ENCODE data around the gene HIBADH. TPM values are rescaled to one million over a fixed set of nuclear protein-coding genes. Genes with fewer than 3 reads are reported as not detected.
"Not testable (repeated sequence)": the region's sequence is repeated elsewhere in the genome, so short reads cannot be mapped to it uniquely, and the experiment has no call there.

The HIBADH gene
- total RNA-seq, 4 donors from 2014 or later: 38.9 to 58.8 (median 52.2) TPM

DNA sequence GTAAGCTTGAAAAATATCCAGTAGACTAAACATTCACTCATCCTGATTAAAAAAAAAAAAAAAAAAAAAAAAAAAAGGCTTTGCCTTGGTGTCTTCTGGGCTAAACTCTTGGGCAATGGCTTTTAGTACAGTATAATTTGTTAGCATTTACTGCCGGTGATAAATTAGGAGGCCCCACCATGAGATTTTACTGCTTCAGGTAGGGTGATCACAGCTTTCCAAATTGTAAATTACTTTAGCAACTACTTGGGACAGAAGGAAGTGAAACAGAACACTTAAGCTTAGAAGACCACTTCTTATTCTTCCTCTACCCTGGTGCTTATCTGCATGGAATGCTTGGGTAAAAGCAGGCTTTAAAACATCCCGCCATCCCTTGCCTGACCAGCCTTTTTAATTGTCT lies 152.1 kb downstream of the HIBADH start:
- DNase-seq: no peak
- Histone ChIP-seq H3K27me3 (no peaks in the 10 kb centered on the region), H3K27ac (no peak overlapping the region), H3K36me3 (no peaks in the 10 kb centered on the region), H3K9me3 (no peaks in the 10 kb centered on the region), H3K4me1 (no peaks in the 10 kb centered on the region), H3K4me3 (no peak overlapping the region)
- no peak for TF ChIP-seq POLR2A (IDR thresholded peaks at IDR 0.05)
- TF ChIP-seq, protein P1, sequence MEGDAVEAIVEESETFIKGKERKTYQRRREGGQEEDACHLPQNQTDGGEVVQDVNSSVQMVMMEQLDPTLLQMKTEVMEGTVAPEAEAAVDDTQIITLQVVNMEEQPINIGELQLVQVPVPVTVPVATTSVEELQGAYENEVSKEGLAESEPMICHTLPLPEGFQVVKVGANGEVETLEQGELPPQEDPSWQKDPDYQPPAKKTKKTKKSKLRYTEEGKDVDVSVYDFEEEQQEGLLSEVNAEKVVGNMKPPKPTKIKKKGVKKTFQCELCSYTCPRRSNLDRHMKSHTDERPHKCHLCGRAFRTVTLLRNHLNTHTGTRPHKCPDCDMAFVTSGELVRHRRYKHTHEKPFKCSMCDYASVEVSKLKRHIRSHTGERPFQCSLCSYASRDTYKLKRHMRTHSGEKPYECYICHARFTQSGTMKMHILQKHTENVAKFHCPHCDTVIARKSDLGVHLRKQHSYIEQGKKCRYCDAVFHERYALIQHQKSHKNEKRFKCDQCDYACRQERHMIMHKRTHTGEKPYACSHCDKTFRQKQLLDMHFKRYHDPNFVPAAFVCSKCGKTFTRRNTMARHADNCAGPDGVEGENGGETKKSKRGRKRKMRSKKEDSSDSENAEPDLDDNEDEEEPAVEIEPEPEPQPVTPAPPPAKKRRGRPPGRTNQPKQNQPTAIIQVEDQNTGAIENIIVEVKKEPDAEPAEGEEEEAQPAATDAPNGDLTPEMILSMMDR (IDR thresholded peaks at IDR 0.05): no peak
- intact Hi-C loops (cut with DNase I; ENCODE audit: low total_unique reads): no loop called here

DNA sequence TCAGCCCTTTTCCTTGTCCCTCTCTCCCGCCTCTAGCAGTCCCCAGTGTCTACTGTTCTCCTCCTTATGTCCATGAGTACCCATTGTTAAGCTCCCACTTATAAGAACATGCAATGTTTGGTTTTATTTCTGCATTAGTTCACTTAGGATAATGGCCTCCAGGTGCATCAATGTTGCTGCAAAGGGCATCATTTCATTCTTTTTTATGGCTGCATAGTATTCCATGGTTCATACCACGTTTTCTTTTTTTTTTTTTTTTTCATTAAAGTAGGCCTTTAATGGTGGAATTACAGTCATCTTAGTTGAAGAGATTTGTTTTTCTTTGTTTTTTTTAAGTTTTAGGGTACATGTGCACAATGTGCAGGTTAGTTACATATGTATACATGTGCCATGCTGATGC lies 160.8 kb downstream of the HIBADH start:
- H3K27ac ChIP-seq; DNase-seq; H3K9me3 ChIP-seq; H3K36me3 ChIP-seq; H3K4me3 ChIP-seq; H3K4me1 ChIP-seq; H3K27me3 ChIP-seq; intact Hi-C loops (cut with DNase I; ENCODE audit: low total_unique reads): not testable (repeated sequence)

DNA sequence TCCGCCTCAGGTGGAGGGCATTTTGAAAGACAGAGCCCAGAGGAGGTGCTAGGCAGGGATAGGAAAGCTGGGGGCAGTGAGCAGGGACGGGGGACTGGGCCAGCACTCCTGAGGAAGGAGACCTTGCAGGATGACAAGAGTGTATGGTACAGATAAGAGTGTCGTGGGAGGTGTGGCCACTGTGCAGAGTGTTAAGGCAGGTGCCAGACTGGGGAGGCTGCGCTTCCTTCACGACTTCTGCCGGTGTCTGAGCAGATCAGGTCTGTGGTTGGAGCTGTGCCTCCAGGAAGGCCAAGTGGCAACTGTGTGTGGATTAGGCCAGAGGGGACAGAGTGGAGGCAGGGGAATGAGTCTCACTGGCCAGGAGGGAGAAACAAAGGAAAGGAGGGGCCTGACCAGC lies 161.7 kb downstream of the HIBADH start:
- Histone ChIP-seq H3K4me1 (no peaks in the 10 kb centered on the region), H3K4me3 (no peak overlapping the region), H3K27ac (no peak overlapping the region), H3K9me3 (no peaks in the 10 kb centered on the region), H3K27me3 (no peaks in the 10 kb centered on the region), H3K36me3 (no peaks in the 10 kb centered on the region)
- DNase-seq: no peak
- intact Hi-C loops (cut with DNase I; ENCODE audit: low total_unique reads): no loop called here
- TF ChIP-seq POLR2A (IDR thresholded peaks at IDR 0.05): no peak
- TF ChIP-seq, protein P1 (IDR thresholded peaks at IDR 0.05): no peak

DNA sequence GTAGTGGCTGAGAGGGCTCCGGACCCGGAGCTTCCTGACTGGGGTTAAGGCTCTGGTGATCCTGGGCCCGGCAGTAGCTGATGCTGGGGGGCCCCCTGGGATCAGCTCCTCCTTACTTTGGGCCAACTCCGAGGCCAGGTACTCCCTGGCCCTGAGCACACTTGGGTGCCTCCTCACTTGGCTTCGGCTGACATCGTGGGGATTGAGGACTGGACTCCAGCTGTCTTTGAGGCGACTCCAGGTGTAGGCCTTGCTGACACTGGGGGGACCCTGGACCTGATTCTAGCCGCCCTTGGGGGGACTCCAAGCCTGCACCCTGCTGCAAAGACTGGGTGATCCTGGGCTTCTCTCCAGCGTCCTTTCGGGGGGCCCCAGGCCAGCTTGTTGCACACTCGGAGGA lies 170.5 kb downstream of the HIBADH start:
- Histone ChIP-seq H3K4me1 (no peaks in the 10 kb centered on the region), H3K4me3 (no peak overlapping the region), H3K9me3 (peaks cover 0 to 6% of the 10 kb centered on the region in 2 donors), H3K27ac (no peak overlapping the region), H3K36me3 (no peaks in the 10 kb centered on the region), H3K27me3 (no peaks in the 10 kb centered on the region)
- intact Hi-C loops (cut with DNase I; ENCODE audit: low total_unique reads): no loop called here
- TF ChIP-seq, protein P1 (IDR thresholded peaks at IDR 0.05): no peak
- no peak for TF ChIP-seq POLR2A (IDR thresholded peaks at IDR 0.05)
- no peak for DNase-seq

DNA sequence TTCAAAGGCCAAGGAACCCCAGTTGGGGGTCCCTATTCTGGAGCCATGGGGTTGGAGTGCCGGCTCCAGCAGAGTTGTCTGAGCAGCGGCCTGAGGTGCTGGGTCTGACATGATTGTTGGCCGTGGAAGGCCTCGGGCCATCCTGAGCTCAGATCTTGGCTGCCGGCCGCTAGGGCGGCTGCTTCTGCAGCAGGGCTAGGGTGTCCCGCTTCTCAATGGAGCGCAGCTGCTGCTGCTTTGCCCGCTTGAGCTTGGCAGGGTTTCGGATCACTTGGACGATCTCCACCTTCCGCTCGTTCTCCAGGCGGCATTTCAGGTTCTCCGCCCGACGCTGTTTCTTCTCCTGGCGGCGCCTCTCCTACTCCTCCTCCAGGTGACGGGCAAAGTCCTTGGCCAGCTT lies 171.1 kb downstream of the HIBADH start:
- Histone ChIP-seq H3K27me3 (no peaks in the 10 kb centered on the region), H3K9me3 (peaks cover 0 to 6% of the 10 kb centered on the region in 2 donors), H3K4me3 (no peak overlapping the region), H3K4me1 (no peaks in the 10 kb centered on the region), H3K27ac (no peak overlapping the region), H3K36me3 (no peaks in the 10 kb centered on the region)
- no peak for TF ChIP-seq POLR2A (IDR thresholded peaks at IDR 0.05)
- TF ChIP-seq, protein P1 (IDR thresholded peaks at IDR 0.05): no peak
- DNase-seq: no peak
- intact Hi-C loops (cut with DNase I; ENCODE audit: low total_unique reads): no loop called here

DNA sequence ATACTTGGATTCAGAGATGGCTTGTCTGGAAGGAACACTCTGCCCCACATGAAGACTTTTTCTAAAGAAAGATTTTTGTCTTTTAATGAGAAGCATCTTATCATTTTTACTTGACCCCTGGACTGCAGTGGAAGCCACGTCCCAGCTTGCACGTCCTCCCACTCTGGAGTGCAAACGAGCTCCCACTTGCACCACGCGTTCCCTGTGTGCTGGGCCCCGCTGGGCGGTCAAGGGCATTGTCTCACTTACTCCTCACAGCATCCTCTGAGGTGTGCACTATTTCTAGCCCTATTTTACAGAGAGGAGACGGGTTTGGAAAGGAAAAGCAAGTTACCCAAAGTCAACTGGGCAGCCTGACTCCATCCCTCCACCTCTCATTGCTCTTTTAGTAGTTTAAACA lies 175.2 kb downstream of the HIBADH start:
- Histone ChIP-seq H3K4me1 (no peaks in the 10 kb centered on the region), H3K9me3 (peaks cover 0 to 5% of the 10 kb centered on the region in 2 donors), H3K36me3 (no peaks in the 10 kb centered on the region), H3K27ac (no peak overlapping the region), H3K4me3 (no peak overlapping the region), H3K27me3 (no peaks in the 10 kb centered on the region)
- DNase-seq: no peak
- intact Hi-C loops (cut with DNase I; ENCODE audit: low total_unique reads): no loop called here
- TF ChIP-seq, protein P1 (IDR thresholded peaks at IDR 0.05): no peak
- no peak for TF ChIP-seq POLR2A (IDR thresholded peaks at IDR 0.05)
